GM12891 (cell line): ENCODE data around the gene MYBPC2.
A peak's percentile ranks its signal among the peaks of the same experiment; 100 is the strongest.

ENCODE experiments used
- DNase-seq: peaks from one replicate; pipeline ENCODE4 v3.0.0; 2011; ENCODE audit warnings: low spot score; ENCODE audit not compliant: insufficient read length
- FAIRE-seq: peaks from 2 replicates; lab custom pipeline; 2011; peaks lifted over from hg19 to GRCh38; lab: Jason Lieb, UNC
- PAX5 ChIP-seq: IDR thresholded peaks from 2 replicates; pipeline ENCODE4 v1.6.1; 2011; ENCODE audit warnings: low read length, moderate library complexity, mild to moderate bottlenecking; ENCODE audit not compliant: insufficient read depth, severe bottlenecking
- POLR2A ChIP-seq: IDR thresholded peaks from 2 replicates; pipeline ENCODE4 v1.6.1; 2011; ENCODE audit warnings: low read depth, low read length, control low read depth
- POLR2AphosphoS5 ChIP-seq: IDR thresholded peaks from 2 replicates; pipeline ENCODE4 v1.6.1; 2011; ENCODE audit warnings: low read depth, low read length, control low read depth
- POU2F2 ChIP-seq: IDR thresholded peaks from 2 replicates; pipeline ENCODE4 v1.6.1; 2011; ENCODE audit warnings: low read depth, mild to moderate bottlenecking, control low read depth, low read length, moderate library complexity
- SPI1 ChIP-seq: IDR thresholded peaks from 2 replicates; pipeline ENCODE4 v1.6.1; 2011; ENCODE audit warnings: low read depth, low read length, control low read depth
- TAF1 ChIP-seq: IDR thresholded peaks from 2 replicates; pipeline ENCODE4 v1.6.1; 2011; ENCODE audit warnings: low read depth, low read length, control low read depth

MYBPC2 gene

GRCh38 chr19:50480281-50481111, 47.8 kb downstream of the MYBPC2 start:
- FAIRE-seq = no peak
- TF ChIP-seq PAX5 (no peak), SPI1 (no peak), POLR2A (no peak), POLR2AphosphoS5 (no peak), TAF1 (no peak), POU2F2 (no peak)

GRCh38 chr19:50481351-50482149, 48.9 kb downstream of the MYBPC2 start:
- no peak for DNase-seq
- no peak for FAIRE-seq
- no peak for TF ChIP-seq TAF1

More at GRCh38 chr19:50480281-50481111, 47.8 kb downstream of the MYBPC2 start:
- no peak for DNase-seq

- TF ChIP-seq POLR2AphosphoS5 = no peak
- no peak for TF ChIP-seq POLR2A
- no peak for TF ChIP-seq PAX5
- no peak for TF ChIP-seq SPI1
- no peak for TF ChIP-seq TAF1
- TF ChIP-seq POU2F2 = no peak
- no peak for DNase-seq
These were observed 49.7 kb downstream of the MYBPC2 start for GRCh38 chr19:50482271-50482855.

GRCh38 chr19:50482916-50483315, 50.2 kb downstream of the MYBPC2 start:
- no peak for DNase-seq
- TF ChIP-seq POLR2AphosphoS5 (0 out of 2 replicates have a peak, but pooled peaks have one; percentile 11), TAF1 (no peak), PAX5 (no peak), POU2F2 (no peak)
- no peak for FAIRE-seq

More at GRCh38 chr19:50482271-50482855, 49.7 kb downstream of the MYBPC2 start:
- FAIRE-seq = no peak

GRCh38 chr19:50485284-50485955, 52.7 kb downstream of the MYBPC2 start:
- TF ChIP-seq POLR2A = no peak; the same call in 1 of the 2 replicates
- no peak for TF ChIP-seq SPI1
- TF ChIP-seq POU2F2 = no peak
- no peak for TF ChIP-seq PAX5
- no peak for TF ChIP-seq TAF1
- no peak for TF ChIP-seq POLR2AphosphoS5
- DNase-seq (no peak), FAIRE-seq (no peak)

- TF ChIP-seq TAF1 = no peak
- TF ChIP-seq PAX5 = no peak
- peak; percentile 15; the same call in 1 of the 2 replicates for TF ChIP-seq POLR2A
- no peak for TF ChIP-seq POLR2AphosphoS5
- TF ChIP-seq SPI1 = no peak
- no peak for TF ChIP-seq POU2F2
- no peak for DNase-seq
These were observed 54.3 kb downstream of the MYBPC2 start for GRCh38 chr19:50486823-50487515.

GRCh38 chr19:50488389-50489194, 55.9 kb downstream of the MYBPC2 start:
- TF ChIP-seq TAF1 (no peak), SPI1 (no peak), POLR2A (no peak), PAX5 (no peak), POLR2AphosphoS5 (no peak), POU2F2 (no peak)
- no peak for FAIRE-seq
- no peak for DNase-seq

More at GRCh38 chr19:50486823-50487515, 54.3 kb downstream of the MYBPC2 start:
- FAIRE-seq = no peak

- DNase-seq = no peak
- no peak for TF ChIP-seq TAF1
- no peak for TF ChIP-seq POU2F2
- no peak for TF ChIP-seq POLR2AphosphoS5
- no peak for TF ChIP-seq POLR2A
- TF ChIP-seq SPI1 = no peak
- TF ChIP-seq PAX5 = no peak
- no peak for FAIRE-seq
These were observed 56.8 kb downstream of the MYBPC2 start for GRCh38 chr19:50489461-50490011.
